Ecto neural progenitor cell (in vitro differentiated cells): ENCODE results near the gene GPC3.
"Not testable (repeated sequence)": the region's sequence is repeated elsewhere in the genome, so short reads cannot be mapped to it uniquely, and the experiment has no call there.

Source experiments
- DNase-seq: peaks from one replicate; pipeline ENCODE4 v3.0.0-alpha.2; 2018; ENCODE audit warnings: low spot score

Gene GPC3

GRCh38 chrX:133985164-133985966, at the start of gene GPC3:
TSS of gene GPC3 (minus strand) at chrX:133985594.
- peak; percentile 80 for DNase-seq

DNA sequence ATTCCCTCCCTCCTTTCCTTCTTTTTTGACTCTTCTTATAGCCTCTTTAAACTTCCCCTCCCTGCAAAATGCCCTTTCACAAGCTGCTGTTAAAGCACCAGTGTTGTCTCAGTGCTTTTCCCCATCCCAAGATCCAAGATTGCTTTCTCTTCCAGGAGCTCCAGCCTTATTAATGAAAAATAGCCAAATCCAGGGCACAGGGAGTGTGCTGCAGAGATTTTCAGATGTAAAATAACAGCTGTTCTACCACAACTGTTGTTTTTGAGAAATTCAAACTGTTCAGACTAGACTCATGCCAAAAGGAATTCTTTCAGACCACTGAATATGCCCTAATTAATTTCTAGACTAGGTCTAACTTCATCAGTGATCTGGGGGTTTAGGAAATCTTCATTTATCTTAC, 47.0 kb upstream of the GPC3 start:
- no peak for DNase-seq

DNA sequence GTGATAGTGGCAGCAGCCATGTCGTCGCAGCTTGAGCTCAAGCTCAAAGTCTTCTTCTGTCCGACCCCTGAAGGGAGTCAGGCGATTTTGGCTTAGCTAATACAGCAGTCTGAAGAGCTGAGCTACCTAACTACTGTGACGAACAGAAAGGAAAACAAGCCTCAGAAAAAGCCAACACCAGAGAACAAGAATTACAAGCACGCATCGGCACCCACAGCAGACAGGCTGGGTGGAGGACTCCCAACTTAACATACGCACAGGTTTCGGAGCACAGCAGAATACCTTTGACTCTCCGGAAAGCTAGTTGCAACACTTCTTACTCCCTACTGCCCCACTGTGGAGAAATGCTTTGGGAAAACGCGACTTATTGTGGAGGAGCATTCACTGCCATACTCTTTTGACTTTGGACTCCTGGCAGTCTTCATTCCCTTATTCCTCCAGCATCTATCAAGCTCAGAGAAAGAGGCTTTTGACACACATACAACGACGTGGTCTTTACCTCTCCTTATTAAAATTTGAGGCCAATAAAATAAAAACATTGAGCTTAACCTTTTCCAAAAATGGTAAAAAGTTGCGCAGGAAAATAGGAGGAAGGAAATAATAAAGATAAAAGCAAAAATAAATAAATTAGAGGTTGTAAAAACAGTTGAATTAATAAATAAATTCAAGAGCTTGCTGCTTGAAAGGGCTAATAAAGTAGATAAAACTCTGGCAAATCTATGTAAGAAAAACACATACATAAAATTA, 41.3 kb upstream of the GPC3 start:
- peak; percentile 57 for DNase-seq

DNA sequence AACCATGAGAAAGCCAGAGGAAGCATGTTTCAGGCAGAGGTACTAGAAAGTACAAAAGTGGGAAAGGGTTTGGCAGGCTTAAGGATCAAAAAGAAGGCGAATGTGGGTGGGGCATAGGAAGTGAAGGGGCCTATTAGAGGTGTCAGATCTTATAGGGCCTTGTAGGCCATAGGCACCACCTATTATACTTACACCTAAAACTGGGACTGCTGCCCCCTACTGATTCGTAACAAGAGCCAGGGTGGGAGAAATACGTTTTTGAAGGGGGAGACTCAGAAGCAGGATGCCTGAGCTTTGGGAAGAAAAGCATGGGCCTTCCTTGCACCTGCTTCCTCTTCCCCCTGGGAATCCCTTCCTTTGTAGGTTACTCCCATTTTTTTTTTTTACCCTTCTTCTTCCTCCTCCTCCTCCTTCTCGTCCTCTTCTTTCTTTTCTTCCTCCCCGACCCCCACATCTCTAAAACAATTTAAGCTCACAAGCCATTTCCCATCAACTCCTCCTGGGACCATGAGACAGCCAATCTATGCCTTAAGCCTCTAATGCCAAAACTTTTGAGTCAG, 40.7 kb upstream of the GPC3 start:
- DNase-seq: no peak

- no peak for DNase-seq
Measured at GRCh38 chrX:134024686-134025377, 39.4 kb upstream of the GPC3 start.

GRCh38 chrX:134023851-134024281, 38.5 kb upstream of the GPC3 start:
- no peak for DNase-seq

- no peak for DNase-seq
Measured at GRCh38 chrX:134020910-134021309, 35.5 kb upstream of the GPC3 start.

- no peak for DNase-seq
Measured at GRCh38 chrX:134019567-134020206, 34.3 kb upstream of the GPC3 start.

GRCh38 chrX:134016309-134016708, 30.9 kb upstream of the GPC3 start:
- not testable (repeated sequence) for DNase-seq

DNA sequence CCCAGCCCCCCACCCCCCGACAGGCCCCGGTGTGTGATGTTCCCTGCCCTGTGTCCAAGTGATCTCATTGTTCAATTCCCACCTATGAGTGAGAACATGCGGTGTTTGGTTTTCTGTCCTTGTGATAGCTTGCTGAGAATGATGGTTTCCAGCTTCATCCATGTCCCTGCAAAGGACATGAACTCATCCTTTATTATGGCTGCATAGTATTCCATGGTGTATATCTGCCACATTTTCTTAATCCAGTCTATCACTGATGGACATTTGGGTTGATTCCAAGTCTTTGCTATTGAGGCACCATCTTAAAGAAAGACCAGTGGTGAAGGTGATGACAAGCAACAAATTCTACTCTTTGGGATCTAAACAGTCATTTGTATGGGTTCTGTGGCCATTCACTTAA, 30.1 kb upstream of the GPC3 start:
- DNase-seq: not testable (repeated sequence)

GRCh38 chrX:134013524-134013923, 28.1 kb upstream of the GPC3 start:
- DNase-seq: no peak

GRCh38 chrX:134013092-134013497, 27.7 kb upstream of the GPC3 start:
- DNase-seq: no peak

DNA sequence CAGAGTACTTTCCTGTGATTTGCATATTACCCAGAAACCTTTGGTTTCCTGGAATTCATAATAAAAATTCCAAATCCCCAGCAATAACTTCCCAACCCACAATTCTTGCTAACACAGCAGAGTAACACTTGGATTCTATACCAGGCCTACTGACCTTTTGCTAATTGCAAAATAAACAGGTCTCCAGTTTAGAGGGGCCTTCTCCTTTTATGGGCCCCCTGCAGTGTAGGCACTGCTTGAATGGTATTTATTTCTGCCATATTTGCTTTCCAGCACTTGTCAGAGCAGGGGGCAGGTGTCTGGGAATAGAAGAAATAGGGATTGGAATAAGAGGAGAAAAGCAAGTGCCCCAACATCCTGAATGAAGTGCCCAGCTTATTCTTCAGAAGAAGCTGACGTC, 25.3 kb upstream of the GPC3 start:
- no peak for DNase-seq

DNA sequence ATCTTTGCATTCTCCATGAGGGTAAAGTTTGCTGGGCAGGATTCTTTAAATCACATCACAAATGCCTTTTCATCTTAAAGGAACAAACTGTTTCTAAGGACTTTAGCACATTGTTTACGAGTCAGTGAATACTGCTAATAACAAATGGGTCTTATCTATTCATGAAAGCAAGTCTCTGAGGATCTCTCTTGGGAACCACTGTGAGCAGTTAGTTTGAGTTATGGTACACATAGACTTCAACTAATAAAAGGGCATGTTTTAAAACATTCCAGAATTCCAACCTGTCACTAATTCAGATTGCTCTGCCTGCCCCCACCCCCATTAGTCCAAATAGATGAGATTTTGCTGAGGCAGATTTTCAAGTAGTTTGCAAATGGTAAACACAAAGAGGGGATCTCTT, 22.3 kb upstream of the GPC3 start:
- DNase-seq: no peak

DNA sequence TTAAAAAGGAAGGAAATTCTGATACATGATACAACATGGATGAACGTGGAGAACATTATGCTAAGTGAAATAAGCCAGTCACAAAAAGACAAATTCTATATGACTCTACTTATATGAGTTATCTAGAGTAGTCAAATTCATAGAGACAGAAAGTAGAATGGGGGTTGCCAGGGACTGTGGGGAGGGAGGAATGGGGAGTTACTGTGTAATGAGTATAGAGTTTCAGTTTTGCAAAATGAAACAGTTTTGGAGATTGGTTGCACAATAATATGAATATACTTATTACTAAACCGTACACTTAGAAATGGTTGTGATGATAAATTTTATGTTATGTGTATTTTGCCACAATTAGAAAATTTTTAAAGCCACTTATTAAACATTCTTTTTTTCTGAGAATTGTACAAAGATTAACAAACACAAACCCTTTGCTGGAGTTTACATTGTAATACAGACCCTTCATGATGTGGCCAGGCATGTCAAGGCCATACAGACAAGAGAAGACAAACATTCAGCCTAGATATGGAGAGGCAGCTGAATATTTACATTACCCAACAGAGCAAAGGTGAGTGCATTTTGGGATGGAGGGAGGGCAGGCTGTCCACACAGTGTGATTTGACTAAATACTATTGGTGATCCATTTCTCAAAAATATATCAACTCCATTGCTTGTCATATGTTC, 21.2 kb upstream of the GPC3 start:
- DNase-seq: no peak

DNA sequence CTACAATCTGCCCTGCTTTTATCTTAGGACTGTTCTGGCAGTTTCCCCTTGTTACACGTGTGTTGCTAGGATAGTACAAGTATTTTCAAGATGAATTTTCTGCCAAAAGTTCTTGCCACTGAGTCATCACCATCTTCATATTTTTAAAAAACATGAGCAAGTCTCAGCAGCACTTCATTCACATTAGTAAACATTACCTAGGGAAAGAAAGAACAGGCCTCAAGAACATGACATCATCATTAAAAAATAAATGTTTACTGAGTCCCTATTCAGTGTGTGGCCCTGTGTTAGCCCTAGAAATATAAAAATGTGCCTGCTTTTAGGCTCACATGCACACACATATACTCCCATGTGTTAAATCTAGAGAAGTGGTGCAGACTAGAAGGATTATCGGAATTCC, 18.7 kb upstream of the GPC3 start:
- no peak for DNase-seq

GRCh38 chrX:134002921-134003615, 17.7 kb upstream of the GPC3 start:
- DNase-seq: no peak

DNA sequence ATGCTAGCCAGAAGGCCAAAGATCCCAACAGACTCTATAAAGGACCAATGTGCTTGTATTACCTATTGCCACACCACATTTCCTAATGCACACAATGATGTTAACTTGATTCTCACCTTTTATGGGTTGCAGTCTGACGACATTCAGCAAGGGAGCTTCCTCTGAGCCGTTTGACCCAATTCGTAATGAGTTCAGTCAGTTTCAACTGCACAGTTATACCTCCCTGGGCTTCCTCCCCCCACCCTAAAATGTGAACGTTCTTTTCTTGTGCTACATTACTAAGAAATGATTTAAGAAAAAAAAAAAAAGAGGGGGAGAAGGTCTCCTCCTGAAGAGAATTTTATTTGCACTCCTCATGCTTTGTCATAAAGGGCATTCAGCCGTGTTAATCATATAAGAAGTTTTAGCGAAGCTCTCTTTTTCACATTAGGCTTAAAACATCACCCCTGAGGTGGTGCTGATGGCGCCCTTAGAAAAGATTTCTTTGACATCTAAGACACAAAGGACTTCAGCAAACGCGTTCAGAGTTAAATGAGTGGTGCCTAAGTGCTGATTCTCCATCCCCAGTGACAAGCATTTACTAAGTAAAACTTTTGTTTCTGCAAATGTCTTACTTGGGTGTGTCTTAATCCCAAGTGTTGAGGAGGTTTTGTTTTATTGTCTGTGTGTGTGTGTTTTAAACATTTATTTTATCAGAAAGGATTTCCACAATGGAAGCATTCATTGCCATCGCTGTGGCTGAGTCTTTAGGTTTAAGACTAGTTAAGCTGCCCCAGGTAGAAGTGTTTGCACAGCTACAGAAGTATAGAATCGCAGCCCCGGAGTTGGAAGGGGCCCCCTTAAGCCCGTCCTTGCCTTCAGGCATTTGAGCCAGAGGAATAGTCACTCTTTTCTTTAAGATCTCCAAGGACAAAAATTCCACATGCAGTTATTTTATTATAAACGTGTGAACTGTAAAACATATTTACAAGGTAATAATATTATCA, 15.2 kb upstream of the GPC3 start:
- DNase-seq: no peak

- DNase-seq: no peak
Measured at GRCh38 chrX:133999031-133999705, 13.8 kb upstream of the GPC3 start.
